Measurements from ENCODE around the gene KLK13.

Gene KLK13

DNA sequence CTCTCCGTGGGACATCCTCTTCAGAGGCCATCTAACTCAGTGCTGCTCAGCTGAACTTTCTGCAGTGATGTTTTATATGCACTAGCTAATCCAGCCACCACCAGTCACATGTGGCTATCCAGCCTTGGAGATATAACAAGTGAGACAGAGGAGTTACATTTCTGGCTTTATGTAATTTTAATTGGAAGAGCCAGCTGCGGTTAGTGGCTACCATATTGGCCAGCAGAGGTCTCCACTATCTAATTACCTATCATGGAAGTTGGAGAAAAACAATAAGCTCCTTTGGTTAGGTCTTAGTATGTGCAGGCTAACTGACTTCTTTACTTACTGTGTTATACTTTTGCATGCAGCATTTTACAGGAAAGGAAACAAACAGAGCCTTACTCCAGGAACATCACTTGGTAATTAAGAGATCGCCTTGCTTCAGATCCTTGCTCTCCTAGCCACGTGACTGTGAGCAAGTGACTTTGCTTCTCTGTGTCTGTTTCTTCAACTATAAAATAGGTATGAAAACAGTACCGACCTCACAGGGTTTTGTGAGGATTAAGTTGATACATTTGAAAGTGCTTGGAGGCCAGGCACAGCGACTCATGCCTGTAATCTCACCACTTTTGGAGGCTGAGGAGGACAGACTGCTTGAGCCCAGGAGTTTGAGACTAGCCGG lies 43.8 kb downstream of the KLK13 start:
- H3K36me3 ChIP-seq (ENCODE audit: control insufficient read depth, insufficient read depth, low read length): no peaks in the 10 kb centered on the region
- no peak overlapping the region for H3K23ac ChIP-seq (ENCODE audit: low read length)
- no peak overlapping the region for H3K27ac ChIP-seq (ENCODE audit: low read depth, low read length)
- H2AK5ac ChIP-seq (ENCODE audit: low read length): no peak overlapping the region
- H3K79me1 ChIP-seq (ENCODE audit: low read length): no peaks in the 10 kb centered on the region
- DNase-seq: peak; percentile 57
- H2BK120ac ChIP-seq (ENCODE audit: low read depth, low read length): no peak overlapping the region
- H3K4me2 ChIP-seq (ENCODE audit: low read length): no peak overlapping the region
- H3K4me3 ChIP-seq (ENCODE audit: low read length): no peak overlapping the region
- no CpG with 5 or more reads among the region's 7 CpGs for WGBS (ENCODE audit: extremely low coverage, insufficient coverage, low lambda C conversion rate)
- H2BK5ac ChIP-seq (ENCODE audit: low read length): no peak overlapping the region
- no peak overlapping the region for H3K4ac ChIP-seq (ENCODE audit: low read depth, low read length)
- H3K27me3 ChIP-seq (ENCODE audit: insufficient read depth, low read length, poor library complexity): peaks cover 8% of the 10 kb centered on the region
- H3K4me1 ChIP-seq (ENCODE audit: control insufficient read depth, low read depth, low read length): no peaks in the 10 kb centered on the region
- H3K18ac ChIP-seq (ENCODE audit: low read length): no peak overlapping the region
- H4K8ac ChIP-seq (ENCODE audit: low read depth, low read length): no peak overlapping the region
- H3K56ac ChIP-seq (ENCODE audit: low read length): no peak overlapping the region
- no peak overlapping the region for H2BK15ac ChIP-seq (replicated peaks; ENCODE audit: low read depth)
- H3K9ac ChIP-seq (ENCODE audit: low read length): no peak overlapping the region
- H4K5ac ChIP-seq (ENCODE audit: low read length): no peak overlapping the region
- no peaks in the 10 kb centered on the region for H3K79me2 ChIP-seq (ENCODE audit: control insufficient read depth, insufficient read depth, low read length)

DNA sequence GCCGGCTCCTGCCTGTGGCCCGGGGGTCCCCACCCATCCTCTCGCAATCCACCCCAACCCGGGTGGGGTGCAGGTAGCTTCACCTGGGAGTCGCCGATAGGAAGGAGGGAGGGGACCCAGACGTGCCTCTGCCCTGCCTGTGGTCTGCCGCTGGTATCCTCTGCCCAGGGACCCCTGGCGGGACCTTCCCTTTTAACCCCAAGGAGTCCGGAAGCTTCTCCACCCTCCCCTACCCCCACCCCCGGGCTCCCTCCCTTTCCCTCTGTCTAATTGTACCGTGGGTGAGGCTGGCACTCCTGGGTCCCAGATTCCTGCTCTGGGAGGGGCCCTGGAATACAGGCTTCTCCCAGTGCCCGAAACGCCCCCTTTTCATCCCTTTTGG lies 45.4 kb downstream of the KLK13 start, which contains the start of gene KLK10:
Gene KLK10 (minus strand): TSS at position 166 of the 382 bp plus-strand sequence. CDS start 579 bp downstream, outside the sequence.
- Histone ChIP-seq H2BK5ac (ENCODE audit: low read length) (no peak within 1 kb of the TSS), H3K4ac (ENCODE audit: low read depth, low read length) (no peak within 1 kb of the TSS), H3K79me2 (ENCODE audit: control insufficient read depth, insufficient read depth, low read length) (no peaks in the 10 kb centered on the region), H3K79me1 (ENCODE audit: low read length) (no peaks in the 10 kb centered on the region), H2BK120ac (ENCODE audit: low read depth, low read length) (no peak within 1 kb of the TSS), H2BK15ac (replicated peaks; ENCODE audit: low read depth) (no peak within 1 kb of the TSS), H3K56ac (ENCODE audit: low read length) (peak within 1 kb of the TSS; percentile 15), H4K8ac (ENCODE audit: low read depth, low read length) (no peak within 1 kb of the TSS), H3K27ac (ENCODE audit: low read depth, low read length) (no peak within 1 kb of the TSS), H3K9ac (ENCODE audit: low read length) (peak within 1 kb of the TSS; percentile 2), H3K36me3 (ENCODE audit: control insufficient read depth, insufficient read depth, low read length) (no peaks in the 10 kb centered on the region), H2AK5ac (ENCODE audit: low read length) (no peak within 1 kb of the TSS), H3K27me3 (ENCODE audit: insufficient read depth, low read length, poor library complexity) (peaks cover 8% of the 10 kb centered on the region), H3K4me3 (ENCODE audit: low read length) (no peak within 1 kb of the TSS), H3K23ac (ENCODE audit: low read length) (no peak within 1 kb of the TSS), H3K4me1 (ENCODE audit: control insufficient read depth, low read depth, low read length) (no peaks in the 10 kb centered on the region), H3K18ac (ENCODE audit: low read length) (no peak within 1 kb of the TSS), H4K5ac (ENCODE audit: low read length) (no peak within 1 kb of the TSS), H3K4me2 (ENCODE audit: low read length) (peak within 1 kb of the TSS; percentile 52)
- WGBS (ENCODE audit: extremely low coverage, insufficient coverage, low lambda C conversion rate): no CpG with 5 or more reads among the region's 14 CpGs
- no peak for DNase-seq

DNA sequence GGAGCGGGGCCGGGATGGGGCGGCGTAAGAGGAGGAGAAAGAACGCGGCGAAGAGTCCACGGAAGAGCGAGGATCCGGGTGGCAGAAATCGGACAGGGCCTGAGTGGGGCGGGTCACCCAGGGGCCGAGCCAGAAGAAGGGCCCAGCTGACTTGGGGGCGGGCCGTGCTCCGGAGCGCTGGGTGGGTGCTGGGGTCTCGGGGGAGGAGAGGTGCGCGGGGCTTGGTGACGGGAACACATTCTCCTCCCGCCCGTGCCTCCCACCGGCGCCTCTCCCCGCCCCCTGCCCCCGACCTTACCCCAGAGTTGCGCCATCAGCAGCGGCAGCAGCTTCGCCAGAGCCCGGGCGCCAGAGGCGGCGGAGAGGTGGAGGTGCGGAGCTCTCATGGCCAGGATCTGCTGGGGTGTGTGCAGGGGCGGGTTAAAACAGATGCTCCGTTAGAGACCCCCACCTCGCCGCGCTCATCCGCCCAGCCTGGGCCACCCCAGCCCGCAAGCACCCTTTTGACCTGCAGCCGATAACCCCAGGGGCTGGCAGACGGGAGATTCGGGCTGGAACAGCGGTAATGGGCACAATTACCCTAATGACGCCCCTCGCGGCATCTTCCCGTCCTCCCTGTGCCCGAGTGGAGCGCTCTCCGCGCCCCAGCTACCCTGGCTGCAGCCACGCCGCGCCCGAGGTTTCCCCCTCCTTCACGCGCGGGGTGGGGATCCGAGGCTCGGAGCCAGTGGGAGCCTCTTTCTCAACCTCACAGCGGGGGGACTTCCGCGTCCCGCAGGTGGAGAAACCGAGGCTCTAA lies 45.9 kb downstream of the KLK13 start:
- Histone ChIP-seq H3K79me1 (ENCODE audit: low read length) (no peaks in the 10 kb centered on the region), H2BK5ac (ENCODE audit: low read length) (no peak overlapping the region)
- WGBS (ENCODE audit: extremely low coverage, insufficient coverage, low lambda C conversion rate): no CpG with 5 or more reads among the region's 68 CpGs

DNA sequence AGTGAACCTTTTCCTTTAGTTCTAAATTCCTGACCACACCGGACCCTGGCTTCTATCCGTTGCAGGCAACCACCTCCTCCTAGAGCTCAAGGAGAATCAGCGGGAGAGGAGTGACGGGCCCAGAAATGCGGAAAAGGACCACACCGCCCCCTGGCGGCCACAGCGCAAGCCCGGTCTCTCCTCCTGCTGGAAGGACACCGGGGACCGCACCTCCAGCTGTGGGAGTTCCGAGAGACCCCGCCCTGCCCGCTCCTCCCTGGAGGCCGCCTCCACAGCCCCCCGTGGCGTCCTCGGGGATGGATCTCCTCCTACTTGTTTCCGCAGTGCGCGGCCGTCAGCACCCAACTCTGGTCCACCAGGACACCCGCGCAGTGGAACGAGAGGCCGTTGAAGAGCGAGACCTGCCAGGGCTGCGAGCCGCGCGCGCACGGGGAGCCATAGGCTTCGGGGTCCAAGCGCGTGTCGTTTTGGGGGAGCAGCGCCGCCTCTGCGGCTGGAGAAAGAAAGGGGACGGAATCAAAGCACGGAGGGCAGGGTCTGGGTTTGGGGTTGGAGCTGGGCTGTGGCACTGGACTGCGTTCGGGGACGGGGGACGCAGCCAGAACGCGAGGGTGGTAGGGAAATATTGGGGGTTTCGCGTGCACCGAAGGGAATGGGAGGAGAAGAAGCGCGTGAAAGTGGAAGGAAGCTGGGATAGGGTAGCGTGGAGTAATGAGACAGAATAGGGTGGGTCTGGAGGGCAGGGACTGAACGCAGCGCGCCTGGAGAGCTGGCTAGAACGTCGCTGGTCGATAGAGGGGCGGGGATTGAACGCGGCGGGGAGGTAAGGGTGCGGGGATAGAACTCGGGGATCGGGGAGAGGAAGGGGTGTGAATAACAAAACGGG lies 47.9 kb downstream of the KLK13 start:
- Histone ChIP-seq H3K79me2 (ENCODE audit: control insufficient read depth, insufficient read depth, low read length) (no peaks in the 10 kb centered on the region), H3K9ac (ENCODE audit: low read length) (peak overlapping the region; percentile 41), H3K4me1 (ENCODE audit: control insufficient read depth, low read depth, low read length) (no peaks in the 10 kb centered on the region), H3K4me2 (ENCODE audit: low read length) (peak overlapping the region; percentile 84), H4K5ac (ENCODE audit: low read length) (no peak overlapping the region), H3K23ac (ENCODE audit: low read length) (no peak overlapping the region), H4K8ac (ENCODE audit: low read depth, low read length) (no peak overlapping the region), H2BK15ac (replicated peaks; ENCODE audit: low read depth) (no peak overlapping the region), H2BK120ac (ENCODE audit: low read depth, low read length) (no peak overlapping the region), H3K18ac (ENCODE audit: low read length) (no peak overlapping the region), H3K4ac (ENCODE audit: low read depth, low read length) (no peak overlapping the region), H3K27me3 (ENCODE audit: insufficient read depth, low read length, poor library complexity) (peaks cover 8% of the 10 kb centered on the region), H3K56ac (ENCODE audit: low read length) (peak overlapping the region; percentile 58), H2BK5ac (ENCODE audit: low read length) (no peak overlapping the region), H3K79me1 (ENCODE audit: low read length) (no peaks in the 10 kb centered on the region), H3K4me3 (ENCODE audit: low read length) (peak overlapping the region; percentile 23), H3K36me3 (ENCODE audit: control insufficient read depth, insufficient read depth, low read length) (no peaks in the 10 kb centered on the region), H3K27ac (ENCODE audit: low read depth, low read length) (no peak overlapping the region), H2AK5ac (ENCODE audit: low read length) (no peak overlapping the region)
- WGBS (ENCODE audit: extremely low coverage, insufficient coverage, low lambda C conversion rate): no CpG with 5 or more reads among the region's 68 CpGs
- DNase-seq: peak; percentile 90

More for the DNA sequence above, 45.9 kb downstream of the KLK13 start:
- Histone ChIP-seq H2AK5ac (ENCODE audit: low read length) (no peak overlapping the region), H3K23ac (ENCODE audit: low read length) (no peak overlapping the region), H3K4me3 (ENCODE audit: low read length) (no peak overlapping the region), H3K18ac (ENCODE audit: low read length) (no peak overlapping the region), H4K5ac (ENCODE audit: low read length) (no peak overlapping the region), H2BK120ac (ENCODE audit: low read depth, low read length) (no peak overlapping the region), H2BK15ac (replicated peaks; ENCODE audit: low read depth) (no peak overlapping the region), H3K4me2 (ENCODE audit: low read length) (peak overlapping the region; percentile 52), H3K4me1 (ENCODE audit: control insufficient read depth, low read depth, low read length) (no peaks in the 10 kb centered on the region), H3K9ac (ENCODE audit: low read length) (peak overlapping the region; percentile 2), H4K8ac (ENCODE audit: low read depth, low read length) (no peak overlapping the region), H3K56ac (ENCODE audit: low read length) (peak overlapping the region; percentile 15), H3K79me2 (ENCODE audit: control insufficient read depth, insufficient read depth, low read length) (no peaks in the 10 kb centered on the region), H3K36me3 (ENCODE audit: control insufficient read depth, insufficient read depth, low read length) (no peaks in the 10 kb centered on the region), H3K27ac (ENCODE audit: low read depth, low read length) (no peak overlapping the region), H3K27me3 (ENCODE audit: insufficient read depth, low read length, poor library complexity) (peaks cover 8% of the 10 kb centered on the region), H3K4ac (ENCODE audit: low read depth, low read length) (no peak overlapping the region)
- DNase-seq: peak; percentile 60

DNA sequence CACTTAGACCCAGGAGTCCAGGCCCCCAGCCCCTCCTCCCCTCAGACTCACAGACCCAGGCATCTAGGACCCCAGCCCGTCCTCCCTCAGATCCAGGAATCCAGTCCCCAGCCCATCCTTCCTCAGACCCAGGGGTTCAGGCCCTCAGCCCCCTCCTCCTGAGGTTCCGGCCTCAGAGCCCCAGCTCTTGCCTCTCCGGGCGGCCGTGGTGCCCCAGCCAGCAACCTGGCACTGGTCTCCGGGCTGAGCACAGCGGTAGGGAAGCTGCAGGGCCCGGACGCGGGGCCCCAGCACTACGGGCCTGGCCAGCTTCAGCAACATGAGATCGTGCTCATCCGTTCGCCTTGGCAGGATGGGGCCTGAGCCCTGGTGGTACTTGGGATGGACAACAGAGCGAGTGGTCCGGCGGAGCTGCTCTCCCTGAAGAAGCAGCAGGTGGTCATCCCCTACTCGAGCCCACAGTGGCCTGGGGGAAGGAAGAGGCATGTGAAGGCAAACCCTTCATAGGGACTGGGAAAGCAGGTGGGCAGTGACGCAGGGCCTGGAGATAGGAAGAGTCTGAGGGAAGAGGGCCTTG lies 49.1 kb downstream of the KLK13 start:
- Histone ChIP-seq H3K18ac (ENCODE audit: low read length) (no peak overlapping the region), H2AK5ac (ENCODE audit: low read length) (no peak overlapping the region), H3K27ac (ENCODE audit: low read depth, low read length) (no peak overlapping the region), H3K4me1 (ENCODE audit: control insufficient read depth, low read depth, low read length) (no peaks in the 10 kb centered on the region), H3K9ac (ENCODE audit: low read length) (no peak overlapping the region), H3K4me3 (ENCODE audit: low read length) (no peak overlapping the region), H2BK5ac (ENCODE audit: low read length) (no peak overlapping the region), H2BK15ac (replicated peaks; ENCODE audit: low read depth) (no peak overlapping the region), H3K4ac (ENCODE audit: low read depth, low read length) (no peak overlapping the region), H3K4me2 (ENCODE audit: low read length) (no peak overlapping the region), H4K5ac (ENCODE audit: low read length) (no peak overlapping the region), H3K79me2 (ENCODE audit: control insufficient read depth, insufficient read depth, low read length) (no peaks in the 10 kb centered on the region), H2BK120ac (ENCODE audit: low read depth, low read length) (no peak overlapping the region), H3K23ac (ENCODE audit: low read length) (no peak overlapping the region), H3K27me3 (ENCODE audit: insufficient read depth, low read length, poor library complexity) (peaks cover 8% of the 10 kb centered on the region), H4K8ac (ENCODE audit: low read depth, low read length) (no peak overlapping the region), H3K36me3 (ENCODE audit: control insufficient read depth, insufficient read depth, low read length) (no peaks in the 10 kb centered on the region), H3K79me1 (ENCODE audit: low read length) (no peaks in the 10 kb centered on the region), H3K56ac (ENCODE audit: low read length) (no peak overlapping the region)
- no peak for DNase-seq
- WGBS (ENCODE audit: extremely low coverage, insufficient coverage, low lambda C conversion rate): no CpG with 5 or more reads among the region's 19 CpGs
